Tibial nerve (tissue), 4 donors: Measurements from ENCODE around the gene PDZD2.

Source experiments
- CTCF ChIP-seq, 5 experiments: fragments of 200-600 bp in 3 of 5; fragments of 450-650 bp in 2 of 5; sonication (generic) in 3 of 5; IDR thresholded peaks; one replicate each; pipeline ENCODE4 v1.5.1; 2016 to 2019; ENCODE audit warnings: antibody characterized with exemption in 5 of 5, mild to moderate bottlenecking in 3 of 5, moderate library complexity in 2 of 5
- EP300 ChIP-seq, 2 donors: sonication (generic); formaldehyde crosslinking; IDR thresholded peaks; one replicate each; pipeline ENCODE4 v1.6.1; 2017; ENCODE audit warnings: antibody characterized with exemption in 2 of 2, mild to moderate bottlenecking in 1 of 2
- POLR2A ChIP-seq, 2 donors: fragments of 450-650 bp; IDR thresholded peaks; one replicate each; pipeline ENCODE4 v1.6.1; 2017; ENCODE audit warnings: antibody characterized with exemption in 2 of 2, mild to moderate bottlenecking in 2 of 2, moderate library complexity in 2 of 2

GRCh38 chr5:31976169-31976568, 337.2 kb downstream of the PDZD2 start:
- TF ChIP-seq CTCF (IDR thresholded peaks at IDR 0.05), result no peak
- TF ChIP-seq EP300 (IDR thresholded peaks at IDR 0.05), result no peak
- TF ChIP-seq POLR2A (IDR thresholded peaks at IDR 0.05), result no peak
